Thoracic aorta (tissue), 2 donors: ENCODE data around the gene SLC29A1. TPM values are rescaled to one million over a fixed set of nuclear protein-coding genes. Genes with fewer than 3 reads are reported as not detected.

ENCODE experiments used
- ATAC-seq: fragments of 150-250 bp; one replicate; pipeline ENCODE4 v1.8.0; 2017; ENCODE audit warnings: low read depth; ENCODE audit not compliant: insufficient number of reproducible peaks, low FRiP score
- DNase-seq: peaks from one replicate; pipeline ENCODE4 v3.0.0-alpha.2; 2020; ENCODE audit warnings: low spot score
- H3K27ac ChIP-seq, 2 donors: fragments of 200-600 bp; sonication (generic); 1 replicate in 1 of 2; 2 replicates in 1 of 2; pipeline ENCODE4 v1.5.1; 2016; ENCODE audit warnings: mild to moderate bottlenecking in 2 of 2, moderate library complexity in 2 of 2
- H3K27me3 ChIP-seq: fragments of 200-600 bp; sonication (generic); replicated peaks from 2 replicates; pipeline ENCODE4 v1.6.0; 2016; ENCODE audit warnings: mild to moderate bottlenecking; ENCODE audit not compliant: insufficient read depth
- H3K36me3 ChIP-seq: fragments of 200-600 bp; sonication (generic); one replicate; pipeline ENCODE4 v1.5.1; 2016
- H3K4me1 ChIP-seq, 2 donors: fragments of 200-600 bp; sonication (generic); 1 replicate in 1 of 2; 2 replicates in 1 of 2; pipeline versions ENCODE4 v1.5.1 to v1.6.0; 2016; ENCODE audit warnings: low read depth in 2 of 2, mild to moderate bottlenecking in 1 of 2; ENCODE audit not compliant: control insufficient read depth in 1 of 2
- H3K4me3 ChIP-seq: fragments of 200-600 bp; sonication (generic); 2 replicates; pipeline ENCODE4 v1.5.1; 2016; ENCODE audit warnings: mild to moderate bottlenecking
- H3K9me3 ChIP-seq: fragments of 200-600 bp; sonication (generic); 2 replicates; pipeline ENCODE4 v1.5.1; 2016
- CTCF ChIP-seq: fragments of 200-600 bp; sonication (generic); IDR thresholded peaks from one replicate; pipeline ENCODE4 v1.5.1; 2019; ENCODE audit warnings: antibody characterized with exemption
- total RNA-seq, 2 donors: library from RNA; depleted of rRNA; stranded (reverse); fragments of >200 nt; gene quantifications; one replicate each; pipeline versions ENCODE4 v1.1.0 to v1.2.3, GENCODE V29; 2016

SLC29A1 gene
- total RNA-seq, 2 donors from 2014 or later = 132 to 172 TPM

GRCh38 chr6:44263354-44264100, 40.1 kb downstream of the SLC29A1 start:
- Histone ChIP-seq H3K36me3 (no peaks in the 10 kb centered on the region), H3K27me3 (no peaks in the 10 kb centered on the region), H3K4me3 (peak overlapping the region; percentile 91), H3K27ac (peak overlapping the region in 1 of 2 donors; percentile 16), H3K9me3 (no peaks in the 10 kb centered on the region), H3K4me1 (peaks cover 27 to 31% of the 10 kb centered on the region in 2 donors)
- ATAC-seq (no peak), DNase-seq (no peak)
- TF ChIP-seq CTCF = no peak

GRCh38 chr6:44264154-44265006, 41.0 kb downstream of the SLC29A1 start:
- Histone ChIP-seq H3K9me3 (no peaks in the 10 kb centered on the region), H3K27me3 (no peaks in the 10 kb centered on the region), H3K4me1 (peaks cover 27 to 31% of the 10 kb centered on the region in 2 donors), H3K27ac (peak overlapping the region in 1 of 2 donors; percentile 80), H3K36me3 (no peaks in the 10 kb centered on the region), H3K4me3 (peak overlapping the region; percentile 91)
- ATAC-seq (no peak), DNase-seq (no peak)
- no peak for TF ChIP-seq CTCF

- TF ChIP-seq CTCF = no peak
- Histone ChIP-seq H3K27ac (peak within 1 kb of the TSS; percentile 21 to 80), H3K36me3 (no peaks in the 10 kb centered on the region), H3K4me1 (peaks cover 27 to 31% of the 10 kb centered on the region in 2 donors), H3K4me3 (peak within 1 kb of the TSS; percentile 91), H3K9me3 (no peaks in the 10 kb centered on the region), H3K27me3 (peaks cover 4% of the 10 kb centered on the region)
- ATAC-seq = peak; percentile 85
- DNase-seq = peak; percentile 83
These were observed 41.8 kb downstream of the SLC29A1 start, which contains the start of gene NFKBIE for GRCh38 chr6:44265007-44265721. TSS of gene NFKBIE (minus strand) at chr6:44265551. CDS start at chr6:44265346, 205 bp downstream.

- Histone ChIP-seq H3K27me3 (peaks cover 4% of the 10 kb centered on the region), H3K9me3 (no peaks in the 10 kb centered on the region), H3K4me1 (peaks cover 27 to 31% of the 10 kb centered on the region in 2 donors), H3K4me3 (peak overlapping the region; percentile 91), H3K36me3 (no peaks in the 10 kb centered on the region), H3K27ac (no peak overlapping the region)
- DNase-seq (no peak), ATAC-seq (no peak)
- no peak for TF ChIP-seq CTCF
These were observed 42.4 kb downstream of the SLC29A1 start for GRCh38 chr6:44265722-44266233.
